CD4-positive, alpha-beta T cell treated with Interleukin-4 for 1 hour (primary cell): ENCODE results near the gene FHIT.
"Not testable (repeated sequence)": the region's sequence is repeated elsewhere in the genome, so short reads cannot be mapped to it uniquely, and the experiment has no call there.

Experiments used
- DNase-seq, 2 donors: peaks; one replicate each; pipeline ENCODE4 v3.0.0-alpha.2; 2020 to 2022

The FHIT gene

DNA sequence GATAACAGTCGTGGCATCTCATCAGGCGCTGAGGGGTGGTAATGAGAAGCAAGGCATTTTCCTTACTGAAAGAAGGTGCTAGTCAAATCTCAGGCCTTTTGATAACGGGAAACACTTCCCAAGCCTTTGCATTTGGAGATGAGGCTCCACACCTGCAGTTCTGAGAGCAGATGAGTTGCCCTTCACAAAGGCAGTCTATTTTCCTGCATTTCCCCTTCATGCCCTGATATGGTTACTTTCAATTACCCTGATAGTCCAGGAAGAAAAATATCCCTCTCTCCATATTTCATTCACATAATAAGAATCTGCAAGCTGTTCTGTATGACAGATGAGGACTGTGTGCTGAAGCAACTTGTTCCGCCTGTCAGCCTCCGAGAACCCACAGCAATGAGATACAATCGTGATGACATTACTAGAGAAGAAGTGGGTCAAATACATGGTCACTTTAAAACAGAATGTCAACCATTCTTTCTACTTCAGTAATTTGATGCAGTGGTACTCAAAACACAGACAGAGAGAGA is 25.0 kb downstream of the FHIT start:
- no peak for DNase-seq

DNA sequence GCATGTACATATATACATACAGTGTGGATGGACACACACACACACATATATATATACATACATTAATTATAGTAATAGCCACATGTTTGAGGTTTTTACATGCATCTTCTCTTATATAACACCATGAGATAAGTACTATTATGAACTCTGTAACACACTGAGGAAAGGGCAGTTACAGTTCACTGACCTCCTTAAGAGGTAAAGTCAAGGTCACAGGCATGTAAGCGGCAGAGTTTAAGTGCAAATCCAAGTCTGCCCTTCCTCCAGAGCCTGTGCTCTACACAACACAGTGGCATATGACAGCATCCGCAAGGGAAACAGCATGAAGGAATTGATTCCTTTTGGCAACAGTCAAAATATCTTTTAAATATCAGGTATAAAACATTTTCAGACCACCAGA is 26.4 kb downstream of the FHIT start:
- DNase-seq = no peak

DNA sequence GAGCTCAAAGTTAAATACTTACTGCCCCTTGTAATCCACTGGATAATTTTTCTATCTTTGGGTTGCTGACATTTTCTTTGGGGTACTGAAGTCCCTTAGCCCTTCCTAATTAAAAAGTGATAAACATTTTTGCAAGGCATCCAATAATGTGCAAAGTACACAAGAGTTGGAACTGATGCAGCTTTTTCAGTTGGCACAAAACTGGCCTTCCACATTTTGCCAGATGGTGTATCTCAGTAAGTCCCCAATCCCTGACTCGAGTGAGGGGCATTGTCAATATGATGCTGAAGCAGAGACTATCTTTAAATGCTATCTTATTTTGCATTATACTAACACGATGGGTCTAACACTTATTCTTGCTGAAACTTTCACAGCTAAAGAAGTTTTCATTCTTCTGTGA is 27.8 kb downstream of the FHIT start:
- no peak for DNase-seq

DNA sequence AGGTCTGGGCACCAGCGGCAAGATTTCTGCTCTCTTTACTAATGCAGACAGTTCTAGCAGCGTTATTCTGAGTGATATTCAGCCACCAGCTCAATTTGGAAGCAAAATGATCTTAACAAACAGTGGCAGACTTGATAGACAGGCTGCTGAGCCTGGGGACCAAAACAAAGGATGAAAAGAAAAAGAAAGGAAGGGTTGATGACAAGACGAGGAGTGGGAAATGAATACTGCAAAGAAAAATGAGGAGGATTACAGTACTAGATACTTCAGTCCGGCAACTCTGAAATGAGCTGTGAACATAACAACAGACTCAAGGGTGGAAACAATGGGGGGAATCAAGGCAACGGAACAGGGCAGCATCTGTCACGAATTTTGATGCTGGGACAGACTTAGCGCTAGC is 28.8 kb downstream of the FHIT start:
- no peak for DNase-seq

DNA sequence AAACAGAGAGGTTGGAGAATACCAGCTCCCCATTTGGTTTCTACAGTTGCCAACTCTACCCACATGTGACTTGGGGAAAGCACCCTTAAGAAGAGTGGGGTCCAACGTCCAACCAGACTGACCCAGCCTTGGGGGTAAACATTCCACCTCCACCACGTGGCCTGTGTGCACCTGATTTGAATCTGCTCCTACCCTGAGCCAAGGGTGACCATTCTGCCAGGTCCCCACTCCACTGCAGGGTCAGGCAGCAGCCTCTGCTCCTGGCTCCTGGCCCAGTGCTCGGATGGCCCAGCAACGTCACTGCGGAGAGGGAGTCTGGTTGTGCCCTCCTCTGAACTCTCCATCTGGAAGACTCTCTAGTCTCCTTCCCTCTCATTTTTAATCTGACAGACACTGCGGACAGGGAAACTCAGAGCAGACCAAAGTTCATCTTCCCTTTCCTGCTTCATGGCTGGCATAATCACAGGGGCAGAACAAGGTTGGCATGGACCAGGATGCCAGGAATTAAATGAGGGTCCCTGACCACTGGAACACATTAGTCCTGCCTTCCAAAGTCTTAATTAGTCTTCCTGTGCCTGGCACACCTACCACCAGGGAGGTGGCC is 29.4 kb downstream of the FHIT start:
- no peak for DNase-seq

DNA sequence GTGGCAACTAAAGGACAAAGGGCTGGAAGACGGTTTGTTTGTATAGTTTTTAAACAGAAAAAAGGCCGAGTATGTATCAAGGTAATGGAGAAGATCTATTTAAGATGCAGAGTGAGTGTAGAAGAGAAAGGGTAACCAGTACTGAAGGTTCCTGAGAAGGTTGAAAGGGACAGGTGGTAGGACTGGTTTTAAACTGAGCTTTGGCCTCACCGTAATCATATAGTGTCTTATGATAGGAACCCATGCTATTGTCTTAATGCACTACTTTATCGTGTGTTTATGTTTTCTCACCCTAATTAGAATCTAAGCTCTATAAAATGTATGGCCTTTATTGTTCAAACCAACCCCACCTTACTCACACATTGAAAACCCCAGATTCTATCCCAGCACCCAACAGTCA is 32.7 kb downstream of the FHIT start:
- no peak for DNase-seq

DNA sequence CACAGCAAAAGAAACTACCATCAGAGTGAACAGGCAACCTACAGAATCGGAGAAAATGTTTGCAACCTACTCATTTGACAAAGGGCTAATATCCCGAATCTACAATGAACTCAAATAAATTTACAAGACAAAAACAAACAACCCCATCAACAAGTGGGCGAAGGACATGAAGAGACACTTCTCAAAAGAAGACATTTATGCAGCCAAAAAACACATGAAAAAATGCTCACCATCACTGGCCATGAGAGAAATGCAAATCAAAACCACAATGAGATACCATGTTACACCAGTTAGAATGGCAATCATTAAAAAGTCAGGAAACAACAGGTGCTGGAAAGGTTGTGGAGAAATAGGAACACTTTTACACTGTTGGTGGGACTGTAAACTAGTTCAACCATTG is 35.1 kb downstream of the FHIT start:
- not testable (repeated sequence) for DNase-seq

DNA sequence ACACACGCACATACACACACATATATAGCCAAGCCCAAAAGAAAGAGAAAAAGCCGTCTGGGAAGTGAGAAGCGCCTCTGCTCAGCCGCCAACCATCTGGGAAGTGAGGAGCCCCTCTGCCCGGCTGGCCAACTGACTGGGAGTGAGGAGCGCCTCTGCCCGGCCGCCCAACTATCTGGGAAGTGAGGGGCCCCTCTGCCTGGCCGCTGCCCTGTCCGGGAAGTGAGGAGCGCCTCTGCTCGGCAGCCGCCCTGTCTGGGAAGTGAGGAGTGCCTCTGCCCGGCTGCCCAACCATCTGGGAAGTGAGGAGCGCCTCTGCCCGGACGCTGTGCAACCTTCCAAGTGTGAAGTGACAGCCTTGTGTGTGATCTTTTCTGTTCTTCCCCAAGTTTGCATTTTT is 49.2 kb downstream of the FHIT start:
- no peak for DNase-seq

DNA sequence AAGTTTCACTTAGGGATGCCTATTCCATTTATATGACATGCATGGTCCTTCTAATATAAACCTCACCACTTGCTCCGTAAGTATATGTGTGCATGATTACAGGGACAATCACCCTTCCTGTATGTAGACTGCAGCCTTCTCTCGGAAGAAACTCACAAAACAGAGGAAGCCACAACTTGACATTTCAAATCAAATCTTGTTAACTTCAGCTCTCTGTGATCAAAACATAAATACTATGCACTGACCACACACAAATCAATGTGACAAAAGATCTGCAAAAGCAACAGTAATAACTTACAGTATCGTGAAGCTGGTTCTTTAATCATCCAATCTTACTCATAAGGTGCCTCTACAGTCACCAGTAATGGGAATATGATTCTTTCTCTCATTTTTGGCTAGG is 50.2 kb downstream of the FHIT start:
- DNase-seq = no peak

DNA sequence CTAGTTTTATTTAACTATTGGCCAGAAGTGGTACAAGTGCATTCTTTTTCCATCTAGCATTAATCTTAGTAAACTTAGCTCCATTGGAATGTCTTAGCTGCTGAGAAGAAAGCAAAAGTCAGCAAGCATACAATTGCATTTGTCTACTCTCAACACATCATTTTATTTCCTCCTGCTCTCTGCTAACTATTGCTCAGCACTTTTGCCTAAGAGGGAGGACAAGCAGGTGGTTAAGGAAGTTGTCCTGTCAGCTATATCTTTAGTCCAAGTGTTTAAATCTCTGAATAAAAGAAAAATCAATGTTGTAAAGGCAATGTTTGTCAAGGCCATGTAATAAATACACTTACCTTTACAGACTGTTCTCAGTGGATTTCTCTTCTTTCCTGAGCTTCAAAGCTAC is 51.0 kb downstream of the FHIT start:
- DNase-seq = no peak

DNA sequence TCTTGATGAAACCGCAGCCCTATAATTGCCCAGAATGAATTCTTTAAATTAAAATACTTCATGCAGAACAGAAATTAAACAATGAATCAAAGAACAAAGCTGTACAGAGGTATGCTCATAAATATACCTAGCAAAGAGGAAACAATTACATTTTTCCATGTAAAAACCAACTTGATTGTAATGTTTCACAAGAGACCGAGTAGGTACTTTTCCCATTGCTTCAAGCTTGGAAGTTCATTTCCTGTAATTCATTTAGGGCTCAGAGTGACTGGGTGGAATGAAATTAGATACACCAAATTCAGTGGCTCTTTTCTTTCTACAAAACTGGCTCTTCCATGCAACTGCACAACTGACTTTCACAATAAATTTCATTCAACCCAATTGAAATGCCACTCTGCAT is 51.4 kb downstream of the FHIT start:
- no peak for DNase-seq

DNA sequence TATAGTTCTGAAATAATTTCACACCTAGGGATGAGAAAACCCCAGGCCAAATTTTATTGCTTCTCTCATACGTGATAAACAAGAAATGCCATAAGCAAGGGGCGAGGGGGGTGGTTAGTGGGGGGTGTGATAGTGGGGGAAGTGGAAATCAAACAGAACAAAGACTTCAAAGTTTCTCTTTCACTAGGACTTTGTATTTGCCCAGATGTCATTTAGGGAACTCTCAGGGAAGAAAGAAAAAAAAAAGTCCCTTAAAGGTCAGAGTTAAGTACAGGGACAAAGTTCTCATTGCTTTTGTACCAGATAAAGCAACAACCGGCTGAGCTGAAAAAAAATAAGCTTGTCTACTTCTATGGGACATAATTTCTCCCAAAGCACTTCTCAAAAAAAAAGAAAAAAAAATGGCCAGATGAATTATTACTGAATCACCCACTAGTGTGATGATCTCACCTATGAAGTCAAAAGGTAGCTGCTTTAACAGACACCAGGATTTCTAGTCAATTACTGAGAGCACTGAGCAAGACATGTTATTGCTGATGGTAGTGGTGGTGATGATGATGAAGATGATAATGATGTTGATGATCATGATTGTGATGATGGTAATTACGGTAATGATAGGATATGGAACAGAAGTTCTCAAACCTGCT is 56.2 kb downstream of the FHIT start:
- no peak for DNase-seq

DNA sequence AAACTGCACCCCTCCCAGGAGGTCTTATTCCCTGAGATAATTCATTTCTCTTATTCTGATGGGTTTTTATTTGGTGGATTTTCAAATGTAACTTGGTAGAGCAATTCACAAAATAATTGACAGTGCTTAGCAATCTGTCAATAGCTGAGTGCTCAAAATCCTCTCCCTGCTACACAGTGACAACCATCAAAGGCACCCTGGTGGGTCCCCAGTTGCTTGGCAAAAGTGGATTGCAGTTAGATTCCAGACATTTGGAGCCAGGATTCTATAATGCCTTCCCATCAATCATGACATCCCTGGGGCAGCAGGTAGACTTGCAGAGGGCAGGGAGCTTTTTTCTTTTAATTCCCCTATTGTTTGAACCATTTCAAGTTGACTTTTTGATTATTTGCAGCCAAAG is 59.0 kb downstream of the FHIT start:
- no peak for DNase-seq

DNA sequence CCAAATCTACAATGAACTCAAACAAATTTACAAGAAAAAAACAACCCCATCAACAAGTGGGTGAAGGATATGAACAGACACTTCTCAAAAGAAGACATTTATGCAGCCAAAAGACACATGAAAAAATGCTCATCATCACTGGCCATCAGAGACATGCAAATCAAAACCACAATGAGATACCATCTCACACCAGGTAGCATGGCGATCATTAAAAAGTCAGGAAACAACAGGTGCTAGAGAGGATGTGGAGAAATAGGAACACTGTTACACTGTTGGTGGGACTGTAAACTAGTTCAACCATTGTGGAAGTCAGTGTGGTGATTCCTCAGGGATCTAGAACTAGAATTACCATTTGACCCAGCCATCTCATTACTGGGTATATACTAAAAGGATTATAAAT is 61.0 kb downstream of the FHIT start:
- DNase-seq = not testable (repeated sequence)

DNA sequence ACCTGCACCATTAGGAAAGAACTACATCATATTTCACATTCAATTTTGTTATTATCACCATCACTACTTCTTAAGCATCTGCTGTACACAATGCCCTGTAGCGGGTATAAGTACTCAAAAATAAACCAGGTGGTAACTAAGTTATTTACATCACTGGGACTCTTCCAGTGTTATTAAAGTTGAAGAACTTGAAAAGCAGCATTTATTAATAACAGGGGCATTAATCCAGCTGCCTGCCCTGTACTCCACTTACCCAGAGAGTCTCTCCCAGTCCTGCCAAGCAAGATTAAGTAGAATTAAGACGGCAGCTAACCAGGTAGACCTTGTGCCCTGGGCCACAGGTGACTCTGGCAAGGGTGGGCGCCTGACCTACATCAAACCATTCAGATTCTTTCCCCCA is 65.2 kb downstream of the FHIT start:
- DNase-seq = no peak

DNA sequence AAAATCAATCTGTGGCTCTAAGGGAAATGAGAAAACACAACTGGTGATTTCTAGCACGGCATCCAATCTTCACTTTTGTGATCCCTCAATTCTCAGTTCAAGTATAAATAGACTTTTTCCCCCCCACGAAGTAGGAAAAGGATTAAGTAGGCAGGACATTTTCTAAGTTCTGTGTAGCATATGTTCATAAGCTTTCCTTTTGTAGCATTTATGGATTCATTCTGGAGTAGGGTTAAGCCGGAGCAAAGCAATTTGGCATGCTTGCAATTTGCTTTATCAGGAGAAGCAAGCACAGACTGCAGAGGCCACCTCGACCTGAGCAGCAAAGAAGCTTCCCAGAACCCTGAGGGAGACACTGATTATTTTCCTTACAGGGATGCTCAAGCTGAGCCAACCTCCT is 66.3 kb downstream of the FHIT start:
- DNase-seq = no peak

DNA sequence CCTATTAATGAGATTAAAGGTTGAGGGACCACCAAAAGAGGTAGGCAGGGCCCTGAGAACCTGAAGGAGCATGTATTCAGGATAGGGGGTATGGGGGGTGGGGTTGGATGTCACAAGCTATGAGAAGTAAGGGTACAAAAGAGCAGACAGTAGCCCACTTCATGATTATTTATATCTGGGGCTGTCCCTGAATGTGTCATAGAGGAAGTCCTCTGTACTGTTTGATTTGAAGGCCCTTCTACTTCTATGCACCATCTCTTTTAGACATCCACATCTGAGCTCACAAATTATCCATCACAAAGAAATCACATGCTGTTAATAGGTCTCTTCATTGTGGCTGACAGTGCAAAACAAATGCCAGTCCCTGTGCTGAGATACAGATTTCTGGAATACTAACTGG is 68.6 kb downstream of the FHIT start:
- DNase-seq = no peak

DNA sequence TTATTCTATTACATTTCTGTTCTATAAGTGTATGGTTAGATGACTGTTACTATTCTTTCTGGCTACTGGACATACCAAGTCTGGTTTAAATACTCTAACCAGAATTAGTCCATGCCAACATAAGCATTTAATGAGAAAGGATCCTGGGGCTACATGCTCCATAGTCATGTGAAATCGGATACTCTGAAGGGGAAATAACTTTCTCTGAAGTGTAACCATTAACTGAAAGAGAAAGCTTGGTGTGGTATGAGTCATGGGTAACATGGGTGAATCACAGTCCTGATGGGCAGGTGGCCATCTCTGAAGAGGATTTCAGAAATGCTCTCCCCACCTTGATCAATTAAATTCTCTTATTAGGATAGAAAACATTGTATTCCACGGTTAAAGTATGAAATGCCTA is 69.4 kb downstream of the FHIT start:
- DNase-seq = no peak

DNA sequence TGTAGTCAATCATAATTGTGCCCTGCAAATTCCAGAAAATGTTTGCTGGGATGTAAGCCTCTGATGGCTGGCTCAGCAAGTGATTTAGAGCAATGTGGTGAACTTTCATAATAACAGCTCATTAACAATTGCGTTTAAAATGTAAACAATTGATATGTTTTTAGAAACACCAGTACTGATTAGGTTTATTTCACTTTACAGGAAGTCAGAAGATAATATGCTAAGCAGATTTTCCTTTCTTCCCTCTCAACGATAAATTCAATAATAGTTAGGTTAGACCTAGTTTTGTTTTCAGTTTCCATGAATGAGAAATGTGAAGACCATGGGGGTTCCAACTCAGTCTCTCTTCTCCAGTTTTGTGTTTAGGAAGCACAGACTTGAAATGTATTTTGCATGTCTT is 71.0 kb downstream of the FHIT start:
- no peak for DNase-seq

DNA sequence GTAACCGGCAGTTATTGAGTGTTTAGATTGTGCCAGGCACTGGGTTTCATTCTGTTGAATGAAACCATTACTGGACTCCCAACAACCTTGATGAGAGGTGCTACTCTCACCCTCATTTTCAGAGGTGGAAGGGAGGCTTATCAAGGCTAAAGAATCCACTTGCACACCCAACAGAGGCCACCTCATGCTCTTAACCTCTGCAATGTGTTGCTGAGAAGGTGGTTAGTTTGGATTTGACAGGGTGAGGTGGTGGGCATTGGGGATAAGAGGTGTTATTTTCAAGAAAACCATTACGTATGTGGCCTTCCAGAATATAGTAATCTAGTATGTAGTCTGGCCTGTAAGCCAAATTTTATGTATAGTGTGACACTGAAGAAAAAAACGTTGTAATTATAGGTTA is 73.1 kb downstream of the FHIT start:
- DNase-seq = no peak

DNA sequence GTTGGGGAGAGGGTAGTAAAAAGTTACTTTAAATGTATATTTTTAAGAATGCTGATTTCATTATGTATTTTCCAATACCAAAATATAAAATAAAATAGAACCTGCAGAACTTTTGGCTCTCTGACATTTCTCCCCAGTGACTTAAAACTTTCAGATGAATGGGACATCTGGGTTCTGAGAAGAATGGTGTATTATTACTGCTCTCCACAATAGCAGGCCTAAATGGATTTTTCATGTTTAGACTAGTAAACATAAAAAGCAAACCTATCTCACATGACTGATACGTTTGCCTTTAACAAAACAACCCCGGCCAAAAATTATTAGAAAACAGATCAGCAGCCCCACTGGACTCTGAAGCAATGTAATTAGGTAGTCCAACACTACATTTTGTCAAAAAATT is 73.8 kb downstream of the FHIT start:
- no peak for DNase-seq

DNA sequence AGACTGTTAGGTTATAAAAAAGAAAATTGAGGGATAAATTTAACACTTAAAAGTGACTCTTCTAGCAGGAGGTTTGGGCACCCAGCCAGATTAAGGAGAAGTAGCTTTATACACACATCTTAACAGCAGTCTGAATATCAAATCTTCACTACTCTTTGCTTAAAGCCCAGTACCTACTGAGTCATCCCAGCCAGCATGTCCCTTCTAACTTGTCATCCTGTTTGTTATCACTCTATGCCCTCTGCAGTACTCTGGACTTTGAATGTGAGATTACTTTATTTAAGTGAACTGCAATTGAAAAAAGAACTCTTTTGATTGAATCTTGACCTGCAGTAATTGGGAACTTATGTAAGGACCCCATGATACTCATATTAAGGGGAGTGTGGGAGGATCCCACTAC is 77.6 kb downstream of the FHIT start:
- DNase-seq = no peak

DNA sequence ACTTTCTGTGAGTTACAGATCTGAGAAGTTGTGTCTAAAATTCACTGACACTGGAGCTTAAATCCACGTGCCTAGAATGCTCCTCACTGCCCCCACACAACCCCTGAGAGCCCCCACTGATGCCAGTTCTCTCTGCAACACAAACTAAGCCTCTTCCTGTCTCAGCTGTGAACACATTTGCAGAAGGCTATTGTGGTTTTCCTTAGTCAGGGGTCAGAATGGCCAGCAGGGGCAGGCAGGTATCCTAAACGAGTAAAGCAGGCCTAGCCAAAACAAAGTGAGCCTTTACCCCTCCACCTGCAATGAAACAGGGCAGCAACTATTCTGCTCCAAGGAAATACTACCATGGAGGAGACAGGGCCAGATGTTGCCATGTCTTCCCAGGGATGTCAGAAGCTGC is 78.6 kb downstream of the FHIT start:
- DNase-seq = no peak

DNA sequence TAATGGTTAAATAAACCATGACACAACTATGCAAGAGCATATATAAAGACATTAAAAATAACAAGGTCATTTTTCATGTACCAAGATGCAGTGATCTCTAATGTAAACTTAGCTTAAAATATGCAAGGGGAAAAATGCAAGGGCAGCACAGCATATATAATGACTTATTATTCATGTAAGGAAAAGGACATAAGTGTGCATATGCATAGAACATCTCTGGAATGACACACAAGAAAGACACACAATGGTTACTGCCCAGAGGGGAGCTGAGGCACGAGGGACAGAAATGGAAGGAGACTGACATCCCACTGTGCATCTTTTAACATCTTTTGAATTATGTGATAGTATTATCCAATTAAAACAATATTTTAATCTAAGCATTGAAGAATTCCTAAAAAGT is 79.0 kb downstream of the FHIT start:
- no peak for DNase-seq

DNA sequence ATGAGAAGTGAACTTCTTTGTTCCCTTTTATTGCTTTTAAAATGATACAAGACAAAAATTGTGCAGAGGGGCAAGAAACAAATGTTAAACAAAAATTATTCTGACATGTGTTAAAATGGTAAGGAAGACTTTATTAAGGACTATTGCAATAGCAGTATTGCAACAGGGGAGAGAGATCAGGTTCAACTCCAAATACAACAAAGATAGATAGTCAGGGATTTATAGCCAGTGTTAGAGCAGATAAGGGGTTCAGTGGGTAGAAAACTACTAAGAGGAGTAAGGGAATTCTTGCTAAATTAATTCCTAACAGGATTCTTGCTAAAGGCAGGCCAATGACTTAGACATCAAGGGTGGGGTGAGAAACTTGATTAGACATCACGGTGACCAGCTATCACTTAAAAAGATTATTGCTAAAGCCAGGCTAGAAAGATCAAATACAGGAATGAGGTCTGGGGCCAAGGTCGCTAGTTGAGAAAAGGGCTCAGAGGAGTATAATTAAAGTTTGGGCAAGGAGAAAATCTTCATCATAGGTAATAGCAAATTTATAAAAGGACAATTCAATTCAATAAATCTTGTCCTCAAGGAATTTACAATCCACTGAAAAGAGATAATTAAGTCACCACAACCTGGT is 81.5 kb downstream of the FHIT start:
- no peak for DNase-seq
